Parathyroid adenoma (tissue), 2 donors: Measurements from ENCODE around the gene CLEC20A.

Experiments
- H2AFZ ChIP-seq: fragments of 300-600 bp; sonication (generic); one replicate; pipeline ENCODE4 v1.7.0; 2017; ENCODE audit warnings: antibody characterized with exemption, mild to moderate bottlenecking
- H3K27ac ChIP-seq: fragments of 300-600 bp; sonication (generic); one replicate; pipeline ENCODE4 v1.7.0; 2017
- H3K27me3 ChIP-seq: fragments of 300-600 bp; sonication (generic); one replicate; pipeline ENCODE4 v1.7.0; 2017; ENCODE audit warnings: low read length; ENCODE audit not compliant: control insufficient read depth, insufficient read depth
- H3K36me3 ChIP-seq: fragments of 300-600 bp; sonication (generic); one replicate; pipeline ENCODE4 v1.7.0; 2017; ENCODE audit warnings: low read length; ENCODE audit not compliant: control insufficient read depth, insufficient read depth
- H3K4me1 ChIP-seq: fragments of 300-600 bp; sonication (generic); one replicate; pipeline ENCODE4 v1.7.0; 2017; ENCODE audit warnings: control low read depth
- H3K4me2 ChIP-seq: fragments of 300-600 bp; sonication (generic); one replicate; pipeline ENCODE4 v1.7.0; 2017; ENCODE audit warnings: low read length
- H3K4me3 ChIP-seq: fragments of 300-600 bp; sonication (generic); one replicate; pipeline ENCODE4 v1.7.0; 2017; ENCODE audit warnings: low read depth, low read length
- H3K79me2 ChIP-seq: fragments of 300-600 bp; sonication (generic); one replicate; pipeline ENCODE4 v1.7.0; 2017; ENCODE audit warnings: control low read depth
- H3K9ac ChIP-seq: fragments of 300-600 bp; sonication (generic); one replicate; pipeline ENCODE4 v1.7.0; 2017; ENCODE audit warnings: mild to moderate bottlenecking
- H3K9me3 ChIP-seq: fragments of 300-600 bp; sonication (generic); one replicate; pipeline ENCODE4 v1.7.0; 2017; ENCODE audit warnings: low read length; ENCODE audit not compliant: control insufficient read depth
- TF ChIP-seq, protein P1 (sequence below): fragments of 300-600 bp; sonication (generic); IDR thresholded peaks from one replicate; pipeline ENCODE4 v1.7.0; 2017; ENCODE audit warnings: antibody characterized with exemption, mild to moderate bottlenecking
- donor health status: primary hyperparathyroidism.

CLEC20A gene

DNA sequence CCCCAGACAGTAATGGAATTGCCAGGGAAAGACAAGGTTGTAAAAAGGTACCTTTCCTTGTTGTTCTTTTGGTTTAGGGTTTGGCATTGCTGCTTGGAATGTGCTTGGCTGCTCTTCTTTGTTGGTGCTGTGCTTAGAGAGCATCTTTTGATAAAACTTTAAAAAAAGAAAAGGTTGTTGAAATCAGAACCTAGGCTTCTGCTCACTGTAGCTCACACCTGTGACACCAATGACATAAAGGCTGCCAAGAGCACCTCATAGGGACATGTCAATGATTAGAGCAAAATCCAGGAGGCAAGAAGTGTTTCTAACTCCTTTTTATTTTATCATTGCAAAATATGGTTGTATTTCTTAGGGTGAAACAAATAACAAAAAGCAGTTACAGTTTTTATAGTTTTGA, 28.9 kb downstream of the CLEC20A start:
- H3K27ac ChIP-seq, result no peak overlapping the region
- H3K27me3 ChIP-seq, result no peaks in the 10 kb centered on the region
- no peak overlapping the region for H2AFZ ChIP-seq
- H3K9me3 ChIP-seq, result no peaks in the 10 kb centered on the region
- H3K9ac ChIP-seq, result no peak overlapping the region
- H3K4me3 ChIP-seq, result no peak overlapping the region
- H3K4me2 ChIP-seq, result no peak overlapping the region
- no peaks in the 10 kb centered on the region for H3K4me1 ChIP-seq
- TF ChIP-seq, protein P1, sequence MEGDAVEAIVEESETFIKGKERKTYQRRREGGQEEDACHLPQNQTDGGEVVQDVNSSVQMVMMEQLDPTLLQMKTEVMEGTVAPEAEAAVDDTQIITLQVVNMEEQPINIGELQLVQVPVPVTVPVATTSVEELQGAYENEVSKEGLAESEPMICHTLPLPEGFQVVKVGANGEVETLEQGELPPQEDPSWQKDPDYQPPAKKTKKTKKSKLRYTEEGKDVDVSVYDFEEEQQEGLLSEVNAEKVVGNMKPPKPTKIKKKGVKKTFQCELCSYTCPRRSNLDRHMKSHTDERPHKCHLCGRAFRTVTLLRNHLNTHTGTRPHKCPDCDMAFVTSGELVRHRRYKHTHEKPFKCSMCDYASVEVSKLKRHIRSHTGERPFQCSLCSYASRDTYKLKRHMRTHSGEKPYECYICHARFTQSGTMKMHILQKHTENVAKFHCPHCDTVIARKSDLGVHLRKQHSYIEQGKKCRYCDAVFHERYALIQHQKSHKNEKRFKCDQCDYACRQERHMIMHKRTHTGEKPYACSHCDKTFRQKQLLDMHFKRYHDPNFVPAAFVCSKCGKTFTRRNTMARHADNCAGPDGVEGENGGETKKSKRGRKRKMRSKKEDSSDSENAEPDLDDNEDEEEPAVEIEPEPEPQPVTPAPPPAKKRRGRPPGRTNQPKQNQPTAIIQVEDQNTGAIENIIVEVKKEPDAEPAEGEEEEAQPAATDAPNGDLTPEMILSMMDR, result no peak
- H3K79me2 ChIP-seq, result no peaks in the 10 kb centered on the region
- no peaks in the 10 kb centered on the region for H3K36me3 ChIP-seq

DNA sequence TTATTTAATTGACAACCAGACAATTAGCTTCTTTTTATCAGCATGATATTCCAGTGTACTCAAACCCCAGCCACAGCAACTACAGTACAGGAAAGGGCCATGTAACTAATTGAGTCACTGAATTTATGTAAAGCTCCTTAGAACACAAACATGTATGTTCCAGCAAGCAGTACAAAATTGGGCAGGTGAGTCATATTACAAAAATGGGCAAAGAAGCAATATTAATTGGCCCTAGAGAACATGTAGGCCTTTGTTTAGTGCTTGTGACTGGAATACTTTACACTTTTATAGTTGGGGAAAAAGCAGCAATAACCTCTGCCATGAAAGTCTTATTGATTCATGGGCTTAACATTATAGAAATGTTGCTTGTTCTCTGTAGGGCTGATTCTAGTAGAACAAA, 31.8 kb downstream of the CLEC20A start:
- H3K27ac ChIP-seq, result no peak overlapping the region
- no peak overlapping the region for H3K4me3 ChIP-seq
- no peak overlapping the region for H3K9ac ChIP-seq
- no peaks in the 10 kb centered on the region for H3K27me3 ChIP-seq
- TF ChIP-seq, protein P1, result no peak
- H3K4me2 ChIP-seq, result no peak overlapping the region
- no peaks in the 10 kb centered on the region for H3K79me2 ChIP-seq
- no peaks in the 10 kb centered on the region for H3K9me3 ChIP-seq
- H3K36me3 ChIP-seq, result no peaks in the 10 kb centered on the region
- H2AFZ ChIP-seq, result no peak overlapping the region
- H3K4me1 ChIP-seq, result no peaks in the 10 kb centered on the region

DNA sequence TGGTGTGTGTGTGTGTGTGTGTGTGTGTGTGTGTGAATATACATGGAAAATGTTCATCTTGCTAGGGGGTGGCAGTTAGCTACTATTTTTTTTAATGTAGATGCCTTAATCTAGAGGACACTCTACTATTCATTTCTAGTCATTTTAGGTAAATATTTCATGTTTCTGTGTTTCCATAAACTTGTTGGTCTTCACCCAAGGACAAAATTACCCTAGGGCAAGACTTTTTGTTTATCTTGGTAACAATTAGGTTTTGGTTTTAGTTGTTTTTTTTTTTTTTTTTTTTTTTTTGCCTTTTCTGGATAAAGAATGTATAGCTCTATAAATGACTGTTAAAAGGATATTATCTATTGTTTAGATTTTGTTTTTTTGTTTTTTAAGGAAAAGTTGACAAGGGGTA, 32.2 kb downstream of the CLEC20A start:
- Histone ChIP-seq H3K27ac (no peak overlapping the region), H3K4me3 (no peak overlapping the region), H2AFZ (no peak overlapping the region), H3K9ac (no peak overlapping the region), H3K4me1 (no peaks in the 10 kb centered on the region), H3K9me3 (no peaks in the 10 kb centered on the region), H3K79me2 (no peaks in the 10 kb centered on the region), H3K36me3 (no peaks in the 10 kb centered on the region), H3K4me2 (no peak overlapping the region), H3K27me3 (no peaks in the 10 kb centered on the region)
- TF ChIP-seq, protein P1, result no peak

DNA sequence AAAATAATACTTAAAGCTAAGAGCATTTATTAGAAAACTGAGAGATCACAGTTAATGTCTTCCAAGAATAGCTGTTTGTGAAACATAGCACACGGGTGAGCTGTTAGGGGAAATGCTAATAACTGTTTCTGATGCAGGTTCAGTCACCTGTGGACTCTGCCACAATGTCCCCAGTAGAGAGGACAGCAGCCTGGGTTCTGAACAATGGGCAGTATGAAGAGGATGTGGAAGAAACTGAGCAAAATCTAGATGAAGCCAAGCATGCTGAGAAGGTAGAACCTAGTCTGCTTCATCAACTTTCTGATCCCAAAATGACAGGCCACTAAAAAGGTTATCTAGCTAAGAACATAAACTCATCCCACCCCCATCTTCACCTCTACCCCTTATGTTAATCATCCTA, 32.6 kb downstream of the CLEC20A start:
- no peaks in the 10 kb centered on the region for H3K36me3 ChIP-seq
- H3K4me2 ChIP-seq, result no peak overlapping the region
- no peak overlapping the region for H3K27ac ChIP-seq
- no peaks in the 10 kb centered on the region for H3K9me3 ChIP-seq
- no peaks in the 10 kb centered on the region for H3K27me3 ChIP-seq
- H3K4me1 ChIP-seq, result no peaks in the 10 kb centered on the region
- H3K79me2 ChIP-seq, result no peaks in the 10 kb centered on the region
- H2AFZ ChIP-seq, result no peak overlapping the region
- no peak overlapping the region for H3K4me3 ChIP-seq
- TF ChIP-seq, protein P1, result no peak
- H3K9ac ChIP-seq, result no peak overlapping the region

DNA sequence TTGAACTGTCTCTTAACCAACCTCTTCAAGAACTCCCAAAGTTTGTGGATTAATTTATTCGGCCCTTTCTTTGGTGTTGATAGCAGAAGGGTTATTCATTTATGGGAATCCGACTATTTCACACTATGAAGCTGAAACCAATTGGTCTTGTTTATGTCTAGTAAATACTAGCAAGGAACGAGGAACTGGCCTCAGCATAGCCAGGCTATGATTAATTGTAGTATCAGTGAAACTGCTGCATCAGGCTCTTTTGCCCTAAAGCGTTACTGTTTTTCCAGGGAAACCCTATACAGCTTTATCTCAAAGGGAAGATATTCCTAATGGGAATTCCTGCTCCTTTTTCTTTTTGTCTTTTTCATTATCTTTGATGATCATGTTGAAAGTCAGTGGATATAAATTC, 35.1 kb downstream of the CLEC20A start:
- no peaks in the 10 kb centered on the region for H3K9me3 ChIP-seq
- no peak overlapping the region for H3K9ac ChIP-seq
- H3K27ac ChIP-seq, result no peak overlapping the region
- no peaks in the 10 kb centered on the region for H3K36me3 ChIP-seq
- H3K27me3 ChIP-seq, result no peaks in the 10 kb centered on the region
- H3K4me3 ChIP-seq, result no peak overlapping the region
- no peak overlapping the region for H3K4me2 ChIP-seq
- TF ChIP-seq, protein P1, result no peak
- no peak overlapping the region for H2AFZ ChIP-seq
- H3K79me2 ChIP-seq, result no peaks in the 10 kb centered on the region
- no peaks in the 10 kb centered on the region for H3K4me1 ChIP-seq
